Erythroblast (primary cell): ENCODE results near the gene EXOC6.

Source experiments
- DNase-seq, 2 experiments: peaks; one replicate each; lab custom pipeline; 2025; lab: John Stamatoyannopoulos, UW
- GATA1 ChIP-seq: IDR thresholded peaks from 2 replicates; pipeline ENCODE4 v1.6.1; 2011; ENCODE audit warnings: low read depth, mild to moderate bottlenecking, control low read depth, low read length, moderate library complexity
- POLR2A ChIP-seq: IDR thresholded peaks from 2 replicates; pipeline ENCODE4 v1.6.1; 2011; ENCODE audit warnings: mild to moderate bottlenecking, low read length

The EXOC6 gene

GRCh38 chr10:92848441-92849233 lies at the start of gene EXOC6:
Gene EXOC6 (plus strand): TSS chr10:92848520. CDS start chr10:92848534, 14 bp downstream.
- peak; percentile 91 to 94 for DNase-seq
- TF ChIP-seq GATA1 = no peak
- peak; percentile 41 for TF ChIP-seq POLR2A

GRCh38 chr10:92799568-92799967 lies 48.8 kb upstream of the EXOC6 start:
- DNase-seq = no peak
- TF ChIP-seq GATA1 (no peak), POLR2A (no peak)

GRCh38 chr10:92800134-92800733 lies 48.1 kb upstream of the EXOC6 start:
- no peak for DNase-seq
- TF ChIP-seq GATA1 (no peak), POLR2A (no peak)

- no peak for TF ChIP-seq POLR2A
- no peak for TF ChIP-seq GATA1
- DNase-seq = no peak
Observed at GRCh38 chr10:92801978-92802872, 46.1 kb upstream of the EXOC6 start.

- DNase-seq = no peak
- TF ChIP-seq POLR2A (no peak), GATA1 (no peak)
Observed at GRCh38 chr10:92809840-92810239, 38.5 kb upstream of the EXOC6 start.

- DNase-seq = no peak
- no peak for TF ChIP-seq GATA1
Observed at GRCh38 chr10:92810934-92811532, 37.3 kb upstream of the EXOC6 start.

GRCh38 chr10:92811986-92812385 lies 36.3 kb upstream of the EXOC6 start:
- no peak for DNase-seq
- TF ChIP-seq POLR2A = no peak
- TF ChIP-seq GATA1 = no peak

- no peak for DNase-seq
- TF ChIP-seq GATA1 = no peak
- TF ChIP-seq POLR2A = no peak
Observed at GRCh38 chr10:92813979-92814378, 34.3 kb upstream of the EXOC6 start.

GRCh38 chr10:92814790-92815189 lies 33.5 kb upstream of the EXOC6 start:
- DNase-seq = no peak
- TF ChIP-seq POLR2A = no peak

GRCh38 chr10:92816091-92816531 lies 32.2 kb upstream of the EXOC6 start:
- DNase-seq = no peak
- TF ChIP-seq POLR2A (no peak), GATA1 (no peak)

GRCh38 chr10:92822060-92822634 lies 26.2 kb upstream of the EXOC6 start:
- TF ChIP-seq GATA1 (no peak), POLR2A (no peak)
- DNase-seq = peak; percentile 56 to 66

- peak; percentile 32 to 37 for DNase-seq
- TF ChIP-seq GATA1 (no peak), POLR2A (no peak)
Observed at GRCh38 chr10:92822964-92823363, 25.4 kb upstream of the EXOC6 start.

- no peak for DNase-seq
- TF ChIP-seq POLR2A (no peak), GATA1 (no peak)
Observed at GRCh38 chr10:92826061-92826460, 22.3 kb upstream of the EXOC6 start.

GRCh38 chr10:92826504-92826903 lies 21.8 kb upstream of the EXOC6 start:
- TF ChIP-seq POLR2A (no peak), GATA1 (no peak)
- DNase-seq = no peak
